ENCODE results near the gene MPND. TPM values are rescaled to one million over a fixed set of nuclear protein-coding genes. Genes with fewer than 3 reads are reported as not detected.

The MPND gene
- total and polyA plus RNA-seq, 2 of the 13 experiments (the other 11 are each of a cell fraction or from before 2014, with no cell fraction given) = 10.8 to 15.8 TPM

- TF ChIP-seq HIC2 (CRISPR knock-in tag; IDR thresholded peaks at IDR 0.05; ENCODE audit: low read depth) (no peak), TAF15 (IDR thresholded peaks at IDR 0.05; ENCODE audit: low read depth, low read length, poor library complexity, severe bottlenecking) (no peak), HNF1A (IDR thresholded peaks at IDR 0.05; ENCODE audit: low read depth) (no peak), HNF1A (CRISPR knock-in tag; IDR thresholded peaks at IDR 0.05; ENCODE audit: borderline replicate concordance) (no peak), ZNF512 (CRISPR knock-in tag; IDR thresholded peaks at IDR 0.05) (no peak), NFE2 (CRISPR knock-in tag; IDR thresholded peaks at IDR 0.05) (no peak), ZNF710 (CRISPR knock-in tag; IDR thresholded peaks at IDR 0.05; ENCODE audit: borderline replicate concordance) (0 out of 2 replicates have a peak, but pooled peaks have one; percentile 21), AKAP8 (CRISPR knock-in tag; IDR thresholded peaks at IDR 0.05) (no peak), MIER3 (CRISPR knock-in tag; IDR thresholded peaks at IDR 0.05; ENCODE audit: borderline replicate concordance) (no peak), GPN1 (CRISPR knock-in tag; IDR thresholded peaks at IDR 0.05; ENCODE audit: borderline replicate concordance) (no peak), ZNF720 (CRISPR knock-in tag; IDR thresholded peaks at IDR 0.05) (no peak), SCMH1 (CRISPR knock-in tag; IDR thresholded peaks at IDR 0.05; ENCODE audit: borderline replicate concordance) (no peak), CBX1 (IDR thresholded peaks at IDR 0.05; ENCODE audit: low read depth) (no peak), MYPOP (CRISPR knock-in tag; IDR thresholded peaks at IDR 0.05) (no peak), RAD21 (CRISPR knock-in tag; IDR thresholded peaks at IDR 0.05) (peak; percentile 53; the same call in 1 of the 2 replicates), ZNF629 (CRISPR knock-in tag; conservative IDR thresholded peaks at IDR 0.05) (no peak), FOXP1 (IDR thresholded peaks at IDR 0.05) (no peak), FOXP1 (CRISPR knock-in tag; IDR thresholded peaks at IDR 0.05) (no peak), XRCC5 (optimal IDR thresholded peaks at IDR 0.05; ENCODE audit: low read length) (no peak)
These were observed 45.2 kb upstream of the MPND start (continued) for GRCh38 chr19:4297901-4298809.

All from HepG2 (cell line).